Endothelial cell (in vitro differentiated cells): Measurements from ENCODE around the gene EFHB. TPM values are rescaled to one million over a fixed set of nuclear protein-coding genes. Genes with fewer than 3 reads are reported as not detected.
"Not testable (repeated sequence)": the region's sequence is repeated elsewhere in the genome, so short reads cannot be mapped to it uniquely, and the experiment has no call there.

ENCODE experiments used
- DNase-seq: peaks from one replicate; pipeline ENCODE4 v3.0.0; 2021; ENCODE audit warnings: low spot score
- H3K27ac Mint-ChIP-seq: one replicate; pipeline ENCODE4 v1.8.0; 2021; ENCODE audit warnings: mixed read lengths, inconsistent platforms; ENCODE audit not compliant: unreplicated experiment
- H3K27me3 Mint-ChIP-seq: one replicate; pipeline ENCODE4 v1.8.0; 2021; ENCODE audit warnings: mild to moderate bottlenecking, moderate library complexity, mixed read lengths, inconsistent platforms; ENCODE audit not compliant: unreplicated experiment
- H3K36me3 Mint-ChIP-seq: one replicate; pipeline ENCODE4 v1.8.0; 2021; ENCODE audit warnings: mild to moderate bottlenecking, low read depth, mixed read lengths, inconsistent platforms; ENCODE audit not compliant: unreplicated experiment
- H3K4me1 Mint-ChIP-seq: one replicate; pipeline ENCODE4 v1.8.0; 2021; ENCODE audit warnings: mild to moderate bottlenecking, mixed read lengths, inconsistent platforms; ENCODE audit not compliant: unreplicated experiment
- H3K4me3 Mint-ChIP-seq: one replicate; pipeline ENCODE4 v1.8.0; 2021; ENCODE audit warnings: mild to moderate bottlenecking, mixed read lengths, inconsistent platforms; ENCODE audit not compliant: unreplicated experiment
- H3K9me3 Mint-ChIP-seq: one replicate; pipeline ENCODE4 v1.8.0; 2021; ENCODE audit warnings: mixed read lengths, inconsistent platforms; ENCODE audit not compliant: unreplicated experiment
- total RNA-seq: library from RNA; stranded (reverse); fragmentation: NEBNext Ultra II Directional; extraction: Animal tissue kit (Norgen Biotek cat#: 25700); gene quantifications from one replicate; pipeline ENCODE4 v1.2.1, GENCODE V29; 2021; ENCODE audit not compliant: unreplicated experiment
- TF ChIP-seq, protein P1 (sequence below): fragments of 200-600 bp; sonication (generic); IDR thresholded peaks from one replicate; pipeline ENCODE4 v1.5.0; 2021; ENCODE audit warnings: antibody characterized with exemption; ENCODE audit not compliant: unreplicated experiment

EFHB gene
- total RNA-seq, 1 donor from 2014 or later = 1.6 TPM

- Mint-ChIP-seq H3K27ac (no peak overlapping the region), H3K27me3 (peaks cover 2% of the 10 kb centered on the region), H3K4me3 (no peak overlapping the region), H3K9me3 (no peaks in the 10 kb centered on the region), H3K36me3 (no peaks in the 10 kb centered on the region), H3K4me1 (no peaks in the 10 kb centered on the region)
- TF ChIP-seq, protein P1, sequence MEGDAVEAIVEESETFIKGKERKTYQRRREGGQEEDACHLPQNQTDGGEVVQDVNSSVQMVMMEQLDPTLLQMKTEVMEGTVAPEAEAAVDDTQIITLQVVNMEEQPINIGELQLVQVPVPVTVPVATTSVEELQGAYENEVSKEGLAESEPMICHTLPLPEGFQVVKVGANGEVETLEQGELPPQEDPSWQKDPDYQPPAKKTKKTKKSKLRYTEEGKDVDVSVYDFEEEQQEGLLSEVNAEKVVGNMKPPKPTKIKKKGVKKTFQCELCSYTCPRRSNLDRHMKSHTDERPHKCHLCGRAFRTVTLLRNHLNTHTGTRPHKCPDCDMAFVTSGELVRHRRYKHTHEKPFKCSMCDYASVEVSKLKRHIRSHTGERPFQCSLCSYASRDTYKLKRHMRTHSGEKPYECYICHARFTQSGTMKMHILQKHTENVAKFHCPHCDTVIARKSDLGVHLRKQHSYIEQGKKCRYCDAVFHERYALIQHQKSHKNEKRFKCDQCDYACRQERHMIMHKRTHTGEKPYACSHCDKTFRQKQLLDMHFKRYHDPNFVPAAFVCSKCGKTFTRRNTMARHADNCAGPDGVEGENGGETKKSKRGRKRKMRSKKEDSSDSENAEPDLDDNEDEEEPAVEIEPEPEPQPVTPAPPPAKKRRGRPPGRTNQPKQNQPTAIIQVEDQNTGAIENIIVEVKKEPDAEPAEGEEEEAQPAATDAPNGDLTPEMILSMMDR = no peak
- DNase-seq = no peak
These were observed 26.5 kb downstream of the EFHB start for GRCh38 chr3:19907523-19907922.

GRCh38 chr3:19903649-19904048 lies 30.4 kb downstream of the EFHB start:
- DNase-seq = no peak
- TF ChIP-seq, protein P1 = no peak
- no peaks in the 10 kb centered on the region for H3K9me3 Mint-ChIP-seq
- H3K36me3 Mint-ChIP-seq = no peaks in the 10 kb centered on the region
- H3K4me1 Mint-ChIP-seq = no peaks in the 10 kb centered on the region
- no peak overlapping the region for H3K27ac Mint-ChIP-seq
- H3K4me3 Mint-ChIP-seq = no peak overlapping the region
- H3K27me3 Mint-ChIP-seq = no peaks in the 10 kb centered on the region

DNA sequence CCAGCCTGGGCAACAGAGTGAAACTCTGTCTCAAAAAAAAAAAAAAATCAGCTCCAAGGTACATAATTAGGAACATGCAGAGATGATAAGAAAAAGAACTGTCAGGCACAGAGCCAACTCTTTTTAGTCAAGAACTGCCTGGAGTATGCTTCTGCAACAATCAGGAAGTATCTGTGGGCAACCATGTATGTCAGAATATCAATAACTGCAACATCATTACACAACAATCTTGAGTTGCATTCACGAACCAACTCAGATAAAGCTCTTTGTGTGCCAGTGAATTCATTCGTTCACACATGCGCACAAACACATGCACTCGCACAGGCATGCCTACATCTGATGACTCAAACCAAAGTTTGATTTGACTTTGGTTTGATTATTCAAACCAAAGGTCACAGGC lies 32.1 kb downstream of the EFHB start:
- Mint-ChIP-seq H3K36me3 (no peaks in the 10 kb centered on the region), H3K27ac (no peak overlapping the region), H3K4me3 (no peak overlapping the region), H3K9me3 (no peaks in the 10 kb centered on the region), H3K27me3 (no peaks in the 10 kb centered on the region), H3K4me1 (no peaks in the 10 kb centered on the region)
- TF ChIP-seq, protein P1 = no peak
- no peak for DNase-seq

DNA sequence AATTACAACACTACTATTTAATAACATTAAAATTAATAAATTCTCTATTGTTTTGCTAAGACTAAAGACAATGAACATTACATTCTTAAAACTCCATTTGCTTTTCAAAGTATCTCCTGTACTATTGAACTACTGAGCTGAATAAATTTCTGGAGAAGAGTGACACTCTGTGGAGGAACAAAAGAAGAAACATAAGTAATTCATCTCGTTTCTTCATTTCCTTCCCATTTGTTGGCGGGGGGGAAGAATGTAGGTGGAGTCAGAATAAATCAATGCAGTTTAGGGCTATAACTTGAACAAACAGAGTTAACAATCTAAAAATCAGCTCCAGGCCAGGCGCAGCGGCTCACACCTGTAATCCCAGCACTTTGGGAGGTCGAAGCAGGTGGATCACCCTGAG lies 32.7 kb downstream of the EFHB start:
- Mint-ChIP-seq H3K4me1 (no peaks in the 10 kb centered on the region), H3K27ac (no peak overlapping the region), H3K9me3 (no peaks in the 10 kb centered on the region), H3K4me3 (no peak overlapping the region), H3K36me3 (no peaks in the 10 kb centered on the region), H3K27me3 (no peaks in the 10 kb centered on the region)
- no peak for DNase-seq
- TF ChIP-seq, protein P1 = no peak

DNA sequence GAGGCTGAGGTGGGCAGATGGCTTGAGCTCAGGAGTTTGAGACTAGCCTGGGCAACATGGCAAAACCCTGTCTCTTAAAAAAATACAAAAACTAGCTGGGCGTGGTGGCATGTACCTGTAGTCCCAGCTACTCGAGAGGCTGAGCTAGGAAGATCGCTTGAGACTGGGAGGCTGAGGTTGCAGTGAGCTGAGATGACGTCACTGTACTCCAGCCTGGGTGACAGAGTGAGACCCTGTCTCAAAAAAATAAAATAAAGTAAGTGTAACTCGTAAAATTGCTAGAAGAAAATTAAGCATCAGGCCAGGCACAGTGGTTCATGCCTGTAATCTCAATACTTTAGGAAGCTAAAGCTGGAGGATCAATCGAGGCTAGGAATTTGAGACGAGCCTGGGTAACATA lies 34.2 kb downstream of the EFHB start:
- not testable (repeated sequence) for H3K27me3 Mint-ChIP-seq, H3K27ac Mint-ChIP-seq

GRCh38 chr3:19899264-19899663 lies 34.8 kb downstream of the EFHB start:
- TF ChIP-seq, protein P1 = no peak
- Mint-ChIP-seq H3K27ac (no peak overlapping the region), H3K4me1 (no peaks in the 10 kb centered on the region), H3K27me3 (no peaks in the 10 kb centered on the region), H3K4me3 (no peak overlapping the region), H3K36me3 (no peaks in the 10 kb centered on the region), H3K9me3 (no peaks in the 10 kb centered on the region)
- DNase-seq = no peak

More for the DNA sequence above, 34.2 kb downstream of the EFHB start:
- not testable (repeated sequence) for DNase-seq, H3K4me3 Mint-ChIP-seq, H3K9me3 Mint-ChIP-seq, H3K36me3 Mint-ChIP-seq, H3K4me1 Mint-ChIP-seq
